ENCODE data around the gene SLC25A10.

Gene SLC25A10

DNA sequence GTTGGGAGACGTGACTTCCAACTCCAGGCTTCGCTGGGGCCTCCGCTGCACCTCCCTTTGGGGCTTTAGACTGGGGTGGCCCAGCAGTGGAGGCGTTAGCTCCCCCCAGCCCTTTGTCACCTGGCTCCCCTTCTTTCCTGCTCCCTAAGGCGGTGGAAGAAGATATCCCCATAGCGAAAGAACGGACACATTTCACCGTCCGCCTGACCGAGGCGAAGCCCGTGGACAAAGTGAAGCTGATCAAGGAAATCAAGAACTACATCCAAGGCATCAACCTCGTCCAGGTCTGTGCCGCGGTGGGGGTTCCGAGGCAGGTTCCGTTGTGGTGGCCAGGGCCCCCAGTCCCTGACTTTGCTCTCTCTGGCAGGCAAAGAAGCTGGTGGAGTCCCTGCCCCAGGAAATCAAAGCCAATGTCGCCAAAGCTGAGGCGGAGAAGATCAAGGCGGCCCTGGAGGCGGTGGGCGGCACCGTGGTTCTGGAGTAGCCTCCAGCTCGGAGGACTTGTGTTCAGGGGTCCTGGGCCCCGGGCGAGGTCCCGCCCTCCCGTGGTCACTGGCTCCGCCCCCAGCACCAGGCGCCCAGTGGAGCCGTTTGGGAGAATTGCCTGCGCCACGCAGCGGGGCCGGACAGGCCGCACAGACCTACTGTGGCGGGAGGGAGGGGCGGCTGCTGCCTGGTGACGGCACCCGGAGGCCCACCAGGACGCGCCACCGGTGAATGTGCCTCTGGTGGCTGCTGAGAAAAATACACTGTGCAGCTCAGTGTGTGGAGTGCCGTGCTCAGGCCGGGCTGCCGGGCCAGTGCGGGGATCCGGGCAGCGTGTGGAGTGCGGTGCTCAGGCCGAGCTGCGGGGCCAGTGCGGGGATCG lies 5.1 kb upstream of the SLC25A10 start:
- no peak for DNase-seq

DNA sequence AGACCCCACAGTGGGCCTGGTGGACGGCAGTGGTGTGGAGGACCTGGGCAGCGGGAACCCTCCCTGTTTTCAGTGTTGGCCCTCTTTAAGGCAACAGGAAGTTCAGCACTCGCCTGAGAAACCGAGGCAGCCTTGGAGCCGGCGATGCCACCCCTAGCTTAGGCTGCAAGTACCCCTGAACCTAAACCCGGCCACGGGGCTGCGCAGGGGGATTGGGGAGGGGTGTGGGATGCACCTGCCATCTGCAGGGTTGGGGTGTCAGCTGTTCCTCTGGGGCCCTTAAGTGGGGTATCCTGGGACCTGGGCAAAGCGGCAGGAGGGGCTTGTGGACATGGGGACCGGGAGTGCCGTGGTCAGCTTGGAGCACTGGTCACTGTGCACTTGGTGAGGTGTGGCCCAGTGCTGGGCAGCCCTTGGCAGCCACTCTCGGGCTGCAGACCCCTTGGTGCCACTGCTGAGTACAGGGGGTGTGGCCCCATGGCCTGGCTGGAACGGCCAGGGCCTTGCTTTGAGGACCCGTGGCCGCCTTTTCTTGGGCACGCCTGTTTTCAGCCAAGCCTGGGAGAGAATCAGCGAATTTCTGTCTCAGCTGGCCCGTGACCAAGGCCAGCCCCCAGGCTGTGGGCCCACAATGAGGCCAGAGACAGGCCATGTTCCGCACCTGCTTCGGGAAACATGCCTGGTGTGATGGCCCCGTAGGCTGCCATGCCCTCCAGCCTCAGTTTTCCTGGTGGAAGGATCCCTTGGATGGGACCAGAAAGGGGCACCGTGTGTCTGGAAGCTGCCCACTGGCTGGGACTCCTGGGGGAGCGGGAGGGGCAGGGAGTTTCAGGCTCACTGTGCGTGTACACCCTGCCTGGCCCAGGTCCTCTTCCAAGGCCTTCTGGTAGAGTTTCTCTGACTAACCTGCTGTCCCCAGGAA lies 4.1 kb upstream of the SLC25A10 start:
- DNase-seq = no peak

DNA sequence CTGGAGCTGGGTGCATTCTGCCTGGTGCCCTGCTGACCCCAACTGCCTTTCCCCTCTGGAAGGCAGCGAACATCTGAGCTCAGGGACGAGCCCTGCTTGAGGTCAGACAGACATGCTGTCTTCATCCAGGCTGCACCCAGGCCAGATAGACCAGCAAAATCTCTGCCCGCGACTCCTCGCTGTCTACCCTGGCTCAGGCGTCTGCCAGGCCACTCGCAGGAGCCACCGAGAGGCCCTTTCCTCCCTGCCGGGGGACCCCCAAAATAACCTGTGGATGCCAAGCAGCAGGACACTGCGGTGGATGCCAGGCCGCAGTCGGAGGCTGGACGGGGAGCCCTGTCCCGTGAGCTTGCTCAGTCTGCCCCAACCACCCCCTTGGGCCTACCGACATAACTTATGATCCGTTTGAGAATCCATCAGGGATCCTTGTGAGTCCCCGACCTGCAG lies 3.3 kb upstream of the SLC25A10 start:
- DNase-seq = no peak

DNA sequence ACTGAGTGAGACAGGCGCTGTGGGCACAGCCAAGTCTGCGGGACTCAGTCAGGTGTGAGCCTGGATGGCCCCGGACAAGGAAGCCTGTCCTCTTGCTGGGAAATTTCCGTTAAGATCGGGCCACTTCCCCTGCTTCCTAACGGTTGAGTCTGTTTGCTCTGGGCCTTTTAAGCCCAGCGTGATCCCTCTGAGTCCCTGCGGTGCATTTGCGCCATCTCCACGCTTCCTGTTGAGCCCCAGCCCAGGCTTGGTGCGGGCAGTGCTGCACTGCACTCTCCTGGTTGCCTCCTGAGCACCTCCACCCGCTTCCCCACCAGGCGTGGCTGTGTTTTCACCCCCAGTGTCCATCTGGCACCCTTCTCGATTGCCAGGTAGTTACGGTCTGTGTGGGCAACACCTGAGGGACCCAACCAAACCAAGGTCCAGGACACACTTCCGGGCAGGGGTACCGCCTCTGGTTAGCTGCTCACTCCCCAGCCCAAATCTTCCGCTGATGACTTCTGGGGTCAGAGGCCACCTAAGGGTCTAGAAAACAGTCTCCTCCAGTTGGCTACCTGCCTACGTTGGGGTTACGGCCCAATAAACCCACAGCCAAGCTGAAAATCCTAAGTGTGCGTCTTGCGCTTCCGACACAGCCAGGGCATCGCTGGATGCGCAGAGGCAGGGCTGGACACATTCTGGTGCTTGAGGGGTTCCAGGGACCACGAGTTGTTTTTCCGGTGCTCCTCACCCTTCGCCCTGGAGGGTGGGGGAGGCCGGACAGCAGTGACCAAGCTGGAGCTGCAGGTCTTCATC lies 1.4 kb upstream of the SLC25A10 start:
- DNase-seq = no peak

DNA sequence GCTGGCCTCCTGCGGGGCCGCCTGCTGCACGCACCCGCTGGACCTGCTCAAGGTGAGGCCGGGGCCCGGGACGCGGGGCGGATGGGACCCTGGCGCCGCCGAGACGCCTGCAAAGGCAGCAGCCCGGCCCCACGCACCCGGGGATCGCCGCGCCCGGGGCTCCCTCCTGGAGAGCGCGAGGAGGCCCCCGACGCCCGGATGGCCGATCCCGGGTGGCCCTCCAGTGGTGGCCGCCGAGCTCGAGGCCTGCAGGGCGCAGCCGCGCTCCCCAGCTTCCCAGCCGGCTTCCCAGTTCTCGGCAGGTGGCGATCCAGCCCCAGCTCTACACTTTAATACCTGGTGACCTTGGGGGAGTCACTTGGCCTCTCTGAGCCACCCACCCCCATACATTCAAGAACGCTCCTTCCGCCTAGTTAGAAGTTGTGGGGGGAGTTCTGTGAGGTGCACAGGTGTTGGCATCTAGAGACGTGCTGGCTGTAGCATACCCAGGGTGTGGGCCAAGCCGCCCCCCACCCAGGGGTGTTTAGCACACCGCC lies 452 bp downstream of the SLC25A10 start:
- DNase-seq = no peak

DNA sequence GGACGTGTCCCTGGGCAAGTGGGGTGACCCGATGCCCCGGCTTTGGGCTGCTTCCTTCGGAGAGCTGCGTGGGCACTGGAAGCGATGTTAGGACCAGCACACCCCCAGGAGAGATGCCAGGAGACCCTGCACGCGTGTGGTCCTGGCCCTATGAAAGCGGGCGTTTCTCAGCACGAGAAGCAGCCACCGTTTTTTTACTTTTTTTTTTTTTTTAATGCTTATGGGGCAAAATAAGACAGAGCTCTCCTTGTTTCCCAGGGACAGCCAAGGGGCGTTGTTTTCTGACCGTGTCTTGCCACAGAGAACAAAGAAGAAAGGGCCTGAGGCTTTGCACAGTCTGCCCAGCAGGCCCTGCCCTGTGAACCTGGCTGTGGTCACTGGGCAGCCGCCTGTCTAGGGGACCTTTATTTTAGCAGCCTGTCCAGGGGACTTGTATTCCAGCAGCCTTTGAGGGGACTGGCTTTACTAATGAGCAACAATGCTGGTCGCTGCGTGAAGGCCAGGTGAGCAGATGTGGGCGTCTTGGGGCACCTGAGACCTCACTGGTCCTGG lies 996 bp downstream of the SLC25A10 start:
- DNase-seq = no peak

DNA sequence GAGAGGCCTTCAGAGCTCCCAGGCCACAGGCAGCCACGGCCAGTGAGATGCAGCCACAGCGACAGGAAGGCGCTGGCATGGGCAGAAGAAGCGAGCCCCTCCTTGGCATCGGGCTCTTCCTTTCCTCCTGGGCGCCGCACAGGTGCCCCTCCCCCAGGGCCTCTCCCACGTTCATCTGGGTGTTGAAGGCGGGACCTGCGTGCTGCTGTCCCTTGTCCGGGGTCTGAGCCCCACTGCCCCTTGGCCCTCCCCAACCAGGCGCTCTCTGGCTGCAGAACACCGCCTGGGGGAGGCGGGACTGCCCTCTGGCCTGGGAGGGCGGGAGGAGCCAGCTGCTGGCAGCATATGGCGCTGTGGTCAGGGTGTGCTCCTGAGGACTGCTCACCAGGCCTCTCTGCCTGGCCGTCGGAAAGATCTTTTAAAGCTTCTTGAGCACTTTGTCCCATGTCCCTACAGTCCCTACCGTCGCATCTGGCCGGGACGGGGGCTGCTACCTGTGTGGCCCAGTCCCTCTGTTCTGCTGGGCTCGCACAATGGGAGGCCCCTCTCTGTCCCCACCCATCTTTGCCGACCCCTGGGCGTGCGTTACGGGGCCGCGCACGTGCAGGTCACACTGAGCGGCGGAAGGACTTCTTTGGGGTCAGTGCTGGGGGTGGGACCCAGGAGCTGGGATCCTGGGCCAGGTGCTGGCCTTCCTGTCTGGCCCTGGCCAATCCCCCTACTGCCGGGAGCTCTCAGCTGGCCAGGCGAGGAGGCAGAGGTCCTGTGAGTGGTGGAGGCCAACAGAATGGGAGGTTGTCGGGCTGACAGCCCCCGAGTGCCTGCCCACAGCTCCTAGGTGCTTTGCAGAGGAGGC lies 1.7 kb downstream of the SLC25A10 start:
- DNase-seq = no peak

DNA sequence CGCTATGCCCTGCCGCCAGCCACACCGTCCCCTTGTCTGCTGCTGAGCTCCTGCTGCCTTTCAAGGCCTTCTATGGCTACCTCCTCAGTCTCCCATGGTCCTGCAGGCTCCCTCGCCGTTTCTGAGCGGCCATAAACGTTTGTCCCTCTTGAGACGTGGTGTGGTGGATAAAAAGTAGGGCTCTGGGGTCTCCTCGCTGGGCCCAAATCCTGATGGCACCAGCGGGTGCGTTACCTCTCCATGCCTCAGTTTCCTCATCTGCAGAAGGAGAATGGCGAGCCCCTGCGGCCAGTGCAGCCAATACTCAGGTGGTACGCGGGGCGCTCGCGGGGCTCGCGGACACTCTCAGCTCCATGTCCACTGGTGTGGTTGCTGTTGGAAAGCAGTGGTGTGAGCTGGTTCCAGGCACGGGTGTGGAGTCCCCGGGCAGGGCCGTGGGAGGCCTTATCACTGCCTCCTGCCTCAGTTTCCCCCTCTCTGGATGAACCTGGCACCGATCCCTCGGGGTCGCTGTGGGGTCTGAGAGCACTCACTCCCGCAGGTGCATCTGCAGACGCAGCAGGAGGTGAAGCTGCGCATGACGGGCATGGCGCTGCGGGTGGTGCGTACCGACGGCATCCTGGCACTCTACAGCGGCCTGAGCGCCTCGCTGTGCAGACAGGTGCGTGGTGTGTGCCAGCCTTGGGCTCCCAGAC lies 2.5 kb downstream of the SLC25A10 start:
- no peak for DNase-seq

DNA sequence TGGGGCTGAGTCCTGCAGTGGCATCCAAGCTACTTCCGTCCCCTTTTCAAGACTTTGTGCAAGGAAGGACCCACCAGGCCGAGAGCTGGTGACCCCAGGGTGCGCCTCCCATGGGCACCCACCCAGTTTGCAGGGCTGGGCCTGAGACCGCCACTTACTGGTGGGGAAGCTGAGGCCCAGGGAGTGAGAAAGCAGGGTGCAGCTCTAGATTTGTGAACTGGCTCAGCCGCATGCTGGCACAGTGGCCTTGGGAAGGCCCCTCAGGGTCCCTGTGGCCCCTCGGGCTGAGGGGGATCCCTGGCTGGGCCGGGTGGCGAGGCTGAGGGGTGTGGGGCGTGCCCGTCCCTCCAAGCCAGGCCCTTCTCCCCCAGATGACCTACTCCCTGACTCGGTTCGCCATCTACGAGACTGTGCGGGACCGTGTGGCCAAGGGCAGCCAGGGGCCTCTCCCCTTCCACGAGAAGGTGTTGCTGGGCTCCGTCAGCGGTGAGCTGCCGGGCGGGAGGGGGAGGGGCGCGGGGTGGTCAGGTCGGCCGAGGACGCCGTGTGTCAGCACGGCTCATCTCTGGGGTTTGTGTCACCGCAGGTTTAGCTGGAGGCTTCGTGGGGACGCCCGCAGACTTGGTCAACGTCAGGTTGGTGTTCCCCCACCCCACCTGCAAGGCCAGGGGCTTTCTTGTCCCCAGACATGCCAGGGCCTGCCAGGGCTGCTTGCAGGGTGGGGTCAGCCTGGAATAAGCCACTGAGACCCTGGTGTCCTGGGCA lies 3.2 kb downstream of the SLC25A10 start:
- DNase-seq = no peak

DNA sequence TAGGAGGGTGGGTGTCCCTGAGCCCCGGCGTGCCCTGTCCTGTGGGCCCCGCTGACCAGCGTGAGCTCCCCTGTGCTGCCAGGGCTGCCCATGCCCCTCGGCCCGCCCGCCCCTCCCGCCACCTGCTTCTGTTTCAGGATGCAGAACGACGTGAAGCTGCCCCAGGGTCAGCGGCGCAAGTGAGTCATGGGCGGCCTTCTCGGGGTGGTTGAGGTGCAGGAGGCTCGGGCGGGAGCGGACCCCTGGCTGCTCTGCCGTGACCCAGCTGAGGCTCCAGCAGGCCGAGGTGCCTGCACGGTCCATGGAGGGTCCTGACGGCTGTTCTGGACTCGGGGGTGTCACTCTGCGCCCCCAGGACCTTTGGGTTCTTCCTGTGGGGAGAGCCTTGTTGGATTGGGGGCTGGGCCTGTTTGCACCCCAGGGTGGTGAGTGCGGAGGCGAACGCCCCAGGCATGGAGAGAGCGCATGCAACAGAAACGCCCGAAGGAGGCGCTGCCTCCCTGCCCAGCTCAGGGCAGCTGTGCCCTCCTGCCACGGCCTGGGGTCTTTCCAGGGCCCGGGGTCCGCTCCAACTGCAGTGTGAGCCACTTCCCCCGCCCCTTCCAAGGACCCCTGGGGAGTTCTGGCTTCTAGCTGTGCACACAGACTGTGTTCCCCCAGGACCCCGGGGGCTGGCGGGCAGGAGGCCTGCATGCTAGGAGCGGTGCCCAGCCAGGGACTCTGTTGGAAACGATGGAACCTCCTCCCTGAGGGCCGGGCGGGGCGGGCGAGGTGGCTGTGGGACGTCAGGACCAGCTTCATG lies 4.0 kb downstream of the SLC25A10 start:
- no peak for DNase-seq

DNA sequence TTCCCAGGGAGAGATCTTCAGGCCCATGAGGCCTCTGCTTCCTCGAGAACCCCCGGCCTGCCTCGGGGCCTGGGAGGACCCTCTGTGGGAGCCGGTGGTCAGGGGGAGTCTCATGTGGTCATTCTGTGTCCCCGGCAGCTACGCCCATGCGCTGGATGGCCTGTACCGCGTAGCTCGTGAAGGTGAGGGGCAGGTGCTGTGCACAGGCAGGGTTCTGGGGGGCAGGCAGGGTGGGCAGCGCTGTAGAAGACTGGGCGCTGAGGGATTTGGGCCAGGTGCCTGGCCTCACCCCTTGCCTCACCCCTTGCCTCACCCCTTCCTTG lies 4.6 kb downstream of the SLC25A10 start:
- DNase-seq = no peak

DNA sequence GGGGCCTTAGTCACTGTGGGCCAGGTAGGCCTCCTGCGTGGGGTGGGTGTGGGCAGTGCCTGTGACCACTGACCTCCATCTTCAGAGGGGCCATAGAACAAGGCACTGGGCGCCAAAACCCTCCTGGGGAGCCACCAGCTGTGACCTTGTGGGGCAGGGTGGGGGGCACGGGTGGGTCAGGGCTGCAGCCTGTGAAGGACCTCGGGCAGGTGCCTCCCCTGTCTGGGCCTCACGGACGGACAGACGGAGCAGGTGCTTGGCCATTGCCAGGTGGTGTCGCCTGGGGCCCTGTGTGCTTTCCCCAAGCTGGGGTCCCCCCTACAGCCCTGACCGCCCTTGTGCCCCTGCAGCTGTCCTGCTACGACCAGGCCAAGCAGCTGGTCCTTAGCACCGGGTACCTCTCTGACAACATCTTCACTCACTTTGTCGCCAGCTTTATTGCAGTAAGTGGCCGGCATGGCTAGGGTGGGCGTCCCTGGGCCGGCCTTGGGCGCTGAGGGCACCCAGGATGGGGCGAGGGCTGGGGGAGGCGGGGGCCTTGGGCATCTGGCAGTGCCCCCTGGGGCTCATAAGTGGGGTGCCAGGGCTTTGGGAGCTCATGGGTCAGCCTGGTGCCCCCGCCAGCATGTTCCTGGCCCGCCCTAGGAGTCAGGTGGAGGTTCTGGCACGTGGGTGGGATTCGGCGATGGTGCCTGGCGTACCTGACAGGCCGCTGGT lies 5.1 kb downstream of the SLC25A10 start:
- DNase-seq = no peak

DNA sequence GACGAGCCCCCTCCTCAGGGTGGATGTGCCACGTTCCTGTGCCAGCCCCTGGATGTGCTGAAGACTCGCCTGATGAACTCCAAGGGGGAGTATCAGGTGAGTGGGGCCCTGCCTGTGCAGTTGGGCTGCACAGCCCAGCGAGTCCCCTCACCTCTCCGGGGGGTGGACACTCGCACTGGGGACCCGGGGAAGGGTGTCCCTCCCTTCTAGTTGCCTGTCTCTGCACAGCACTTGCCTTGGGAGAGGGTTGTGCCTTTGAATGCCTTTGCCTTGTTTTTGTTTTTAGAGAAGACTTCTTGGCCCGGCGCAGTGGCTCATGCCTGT lies 5.6 kb downstream of the SLC25A10 start:
- DNase-seq = no peak

DNA sequence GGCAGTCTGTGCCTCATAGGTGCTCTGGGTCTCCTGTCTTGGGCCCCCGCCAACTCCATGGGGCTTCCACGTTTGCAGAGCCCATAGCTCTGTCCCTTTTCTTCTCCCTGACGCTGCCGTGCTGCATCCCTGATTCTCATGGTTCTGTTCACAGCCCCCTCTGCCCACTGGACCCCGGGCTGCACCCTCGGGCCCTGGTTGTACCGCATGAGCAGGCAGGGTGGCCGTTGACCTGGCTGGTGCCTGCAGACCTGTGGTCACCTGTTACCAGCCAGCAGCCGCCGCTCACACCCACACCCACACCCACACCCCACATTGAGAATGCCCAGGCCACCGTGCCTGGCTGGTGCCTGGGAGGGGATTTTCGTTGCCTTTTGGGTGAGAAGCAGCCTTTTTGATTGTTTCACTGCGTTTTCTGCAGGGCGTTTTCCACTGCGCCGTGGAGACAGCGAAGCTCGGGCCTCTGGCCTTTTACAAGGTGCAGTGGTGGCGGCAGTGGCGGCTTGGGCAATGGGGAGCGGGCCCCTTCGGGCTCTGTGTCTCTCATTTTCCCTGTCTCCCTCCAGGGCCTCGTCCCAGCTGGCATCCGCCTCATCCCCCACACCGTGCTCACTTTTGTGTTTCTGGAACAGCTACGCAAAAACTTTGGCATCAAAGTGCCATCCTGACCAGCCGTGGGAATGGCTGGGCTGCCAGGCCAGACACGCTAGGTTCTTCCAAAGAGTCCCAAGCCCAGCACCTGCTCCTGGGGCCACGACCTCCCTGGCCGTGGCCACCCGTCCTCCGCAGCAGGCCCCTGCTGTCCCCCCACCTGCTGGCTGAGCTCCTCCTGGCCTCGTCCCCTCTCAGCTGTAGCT lies 7.6 kb downstream of the SLC25A10 start:
- DNase-seq = no peak

DNA sequence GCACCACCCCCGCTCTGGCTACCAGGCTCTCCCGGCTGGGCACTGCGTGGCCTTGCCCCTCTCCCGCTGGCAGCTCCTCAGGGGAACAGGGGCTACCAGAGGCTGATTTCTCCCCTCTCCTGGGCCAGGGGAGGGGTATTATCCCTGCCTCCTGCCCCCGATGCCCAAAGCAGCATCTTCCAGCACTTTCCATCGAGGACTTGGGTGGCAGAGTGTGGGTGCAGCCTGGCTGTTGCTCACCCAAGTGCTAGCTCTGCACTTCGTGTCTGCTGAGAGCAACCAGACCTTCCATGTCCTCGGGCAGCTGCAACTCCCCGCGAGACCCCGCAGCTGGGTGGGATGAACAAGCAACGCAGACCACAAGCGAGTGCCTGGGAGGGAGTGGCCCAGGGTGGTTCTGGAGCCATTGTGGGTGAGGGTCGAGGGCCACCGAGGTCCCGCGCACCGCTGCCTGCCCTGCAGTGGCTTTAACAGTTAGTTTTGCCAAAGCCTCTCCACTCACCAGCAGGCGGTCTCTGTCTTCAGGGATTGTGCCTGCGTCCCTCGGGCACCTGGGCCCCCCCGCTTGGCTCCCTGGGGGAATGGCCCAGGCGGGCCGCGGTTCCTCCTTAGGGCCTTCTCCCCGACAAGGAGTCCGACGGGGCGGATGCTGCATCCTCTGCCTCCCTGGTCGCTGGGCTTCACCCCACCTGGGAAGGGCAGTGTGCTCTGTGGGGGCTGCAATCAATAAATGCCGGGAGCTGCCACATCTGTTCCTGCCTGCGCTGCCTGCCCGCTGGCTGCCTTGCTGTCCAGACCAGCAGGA lies 8.4 kb downstream of the SLC25A10 start:
- DNase-seq = no peak

DNA sequence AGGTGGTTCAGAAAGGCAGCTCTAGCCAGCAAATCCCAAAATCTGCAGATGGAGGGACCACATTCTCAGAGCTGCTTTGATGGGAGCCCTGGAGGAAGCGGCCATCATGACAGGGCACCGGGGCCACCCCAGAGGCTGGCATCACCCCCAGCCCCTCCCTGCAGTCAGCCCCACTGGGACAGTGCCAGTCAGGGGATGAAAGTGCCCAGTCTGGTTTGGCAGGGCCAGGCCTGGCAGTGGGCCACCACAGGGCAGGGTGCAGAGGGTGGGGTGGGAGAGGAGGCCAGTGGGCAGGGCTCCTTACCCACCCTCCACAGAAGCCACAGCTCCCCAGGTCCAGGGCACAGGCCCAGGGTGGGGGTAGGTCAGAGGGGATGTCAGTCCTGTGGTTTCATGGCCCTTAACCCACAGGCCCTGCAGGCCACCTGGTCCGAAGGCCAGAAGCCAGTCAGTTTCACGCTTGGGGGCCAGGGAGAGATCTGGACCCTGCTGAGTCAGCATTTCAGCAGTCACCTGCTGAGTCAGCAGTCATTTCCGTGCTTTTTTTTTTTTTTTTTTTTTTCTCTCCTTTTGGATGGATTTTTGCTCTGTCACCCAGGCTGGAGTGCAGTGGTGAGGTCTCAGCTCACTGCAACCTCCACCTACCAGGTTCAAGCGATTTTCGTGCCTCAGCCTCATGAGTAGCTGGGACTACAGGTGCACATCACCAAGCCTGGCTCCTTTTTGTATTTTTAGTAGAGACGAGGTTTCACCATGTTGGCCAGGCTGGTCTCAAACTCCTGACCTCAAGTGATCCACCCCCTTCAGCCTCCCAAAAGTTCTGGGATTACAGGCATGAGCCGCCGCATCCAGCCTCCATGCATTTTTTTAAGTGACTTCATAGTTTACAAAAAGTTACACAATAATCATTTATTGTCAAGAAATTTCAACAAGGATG lies 10.4 kb downstream of the SLC25A10 start:
- no peak for DNase-seq

Measured in NCI-H187 treated with DMSO at 0.1 percent for 48 hours (cell line).